WTC11 (cell line): ENCODE measurements around the gene PDCD6IP. TPM values are rescaled to one million over a fixed set of nuclear protein-coding genes. Genes with fewer than 3 reads are reported as not detected.

Experiments
- ATAC-seq: fragments of 200-7000 bp; cut with Tn5 transposase; 2 replicates; pipeline ENCODE4 v1.10.0; 2021; ENCODE audit warnings: mild to moderate bottlenecking, moderate library complexity
- CTCF ChIA-PET: fragments of 300-600 bp; sonication (Branson Sonifier 250); formaldehyde crosslinking; loops from one replicate; lab custom pipeline; 2021; ENCODE audit warnings: antibody characterized with exemption; lab: Charles Lee
- POLR2A ChIA-PET: fragments of 350-600 bp; sonication (Branson Sonifier 250); formaldehyde crosslinking; loops from one replicate; lab custom pipeline; 2021; ENCODE audit warnings: antibody characterized with exemption; lab: Charles Lee
- DNase-seq: peaks from one replicate; pipeline ENCODE4 v3.0.0; 2021; ENCODE audit warnings: low spot score
- H3K27ac Mint-ChIP-seq: 2 replicates; pipeline ENCODE4 v1.8.0; 2021; ENCODE audit warnings: mixed read lengths
- H3K27me3 Mint-ChIP-seq: 2 replicates; pipeline ENCODE4 v1.8.0; 2021; ENCODE audit warnings: low read depth, mild to moderate bottlenecking, moderate library complexity, mixed read lengths
- H3K36me3 Mint-ChIP-seq: 2 replicates; pipeline ENCODE4 v1.8.0; 2021; ENCODE audit warnings: mixed read lengths
- H3K4me1 Mint-ChIP-seq: 2 replicates; pipeline ENCODE4 v1.8.0; 2022; ENCODE audit warnings: mixed read lengths
- H3K4me3 Mint-ChIP-seq: 2 replicates; pipeline ENCODE4 v1.8.0; 2021; ENCODE audit warnings: mild to moderate bottlenecking, moderate library complexity, mixed read lengths
- H3K9me3 Mint-ChIP-seq: 2 replicates; pipeline ENCODE4 v1.8.0; 2021; ENCODE audit warnings: mixed read lengths
- ATF1 ChIP-seq: sonication (generic); formaldehyde crosslinking; IDR thresholded peaks from 2 replicates; pipeline ENCODE4 v1.8.1; 2023; ENCODE audit warnings: mild to moderate bottlenecking, moderate library complexity, missing genetic modification reagents
- CTCF ChIP-seq: fragments of 200-600 bp; IDR thresholded peaks from 2 replicates; pipeline ENCODE4 v1.8.0; 2022; ENCODE audit warnings: antibody characterized with exemption
- E2F4 ChIP-seq: sonication (generic); formaldehyde crosslinking; IDR thresholded peaks from 2 replicates; pipeline ENCODE4 v1.8.1; 2022; ENCODE audit warnings: low read depth, mild to moderate bottlenecking, moderate library complexity, missing genetic modification reagents, borderline replicate concordance
- ESRRA ChIP-seq: sonication (generic); formaldehyde crosslinking; IDR thresholded peaks from 2 replicates; pipeline ENCODE4 v1.8.1; 2022; ENCODE audit warnings: mild to moderate bottlenecking, missing genetic modification reagents, borderline replicate concordance
- FOXJ3 ChIP-seq: sonication (generic); formaldehyde crosslinking; IDR thresholded peaks from 2 replicates; pipeline ENCODE4 v1.9.0; 2021; ENCODE audit warnings: missing genetic modification reagents, mild to moderate bottlenecking, borderline replicate concordance
- HMGXB4 ChIP-seq: sonication (generic); formaldehyde crosslinking; IDR thresholded peaks from 2 replicates; pipeline ENCODE4 v1.8.1; 2023; ENCODE audit warnings: mild to moderate bottlenecking, moderate library complexity, missing genetic modification reagents
- PREB ChIP-seq: sonication (generic); formaldehyde crosslinking; IDR thresholded peaks from 2 replicates; pipeline ENCODE4 v1.8.1; 2022; ENCODE audit warnings: mild to moderate bottlenecking, missing genetic modification reagents, moderate library complexity, borderline replicate concordance
- PRRX2 ChIP-seq: fragments of 250-450 bp; sonication (Bioruptor Pico); IDR thresholded peaks from 2 replicates; pipeline ENCODE4 v1.8.0; 2021; ENCODE audit warnings: mild to moderate bottlenecking
- TEAD1 ChIP-seq: sonication (generic); formaldehyde crosslinking; IDR thresholded peaks from 2 replicates; pipeline ENCODE4 v1.8.0; 2022; ENCODE audit warnings: mild to moderate bottlenecking, missing genetic modification reagents
- ZNF416 ChIP-seq: fragments of 250-450 bp; sonication (Bioruptor Pico); IDR thresholded peaks from 2 replicates; pipeline ENCODE4 v1.9.0; 2021; ENCODE audit warnings: mild to moderate bottlenecking, inconsistent platforms
- ZNF425 ChIP-seq: fragments of 250-450 bp; sonication (Bioruptor Pico); conservative IDR thresholded peaks from 2 replicates; pipeline ENCODE4 v1.9.0; 2021; ENCODE audit warnings: mild to moderate bottlenecking
- total RNA-seq: library from RNA; stranded (reverse); gene quantifications from 3 replicates; pipeline ENCODE4 v1.2.3, GENCODE V29; 2021
- TF ChIP-seq, protein P1 (sequence below): sonication (generic); formaldehyde crosslinking; IDR thresholded peaks from 2 replicates; pipeline ENCODE4 v1.8.1; 2023; ENCODE audit warnings: mild to moderate bottlenecking, missing genetic modification reagents
- TF ChIP-seq, protein P2 (sequence below): sonication (generic); formaldehyde crosslinking; IDR thresholded peaks from 2 replicates; pipeline ENCODE4 v1.8.1; 2022; ENCODE audit warnings: mild to moderate bottlenecking, moderate library complexity, missing genetic modification reagents

The PDCD6IP gene
- total RNA-seq, 1 experiment from 2014 or later: 173 TPM

- no peak overlapping the region for H3K4me3 Mint-ChIP-seq
- ChIA-PET POLR2A (interaction anchor here (0.7 kb wide), 1 partner anchor 273 kb away, joined by 3 read pairs; no protein-coding TSS in a partner anchor), CTCF (interaction anchor here (0.6 to 3.4 kb wide), 52 partner anchors 8 to 1029 kb away, joined by 3 to 83 read pairs (median 4); partner anchors contain the start of gene PDCD6IP)
- no peaks in the 10 kb centered on the region for H3K27me3 Mint-ChIP-seq
- peaks cover 15% of the 10 kb centered on the region; the same call in 1 of the 2 replicates for H3K9me3 Mint-ChIP-seq
- TF ChIP-seq PRRX2: no peak
- no peak for TF ChIP-seq HMGXB4 (CRISPR knock-in tag)
- no peak for TF ChIP-seq ZNF416 (CRISPR knock-in tag)
- TF ChIP-seq, protein P1, sequence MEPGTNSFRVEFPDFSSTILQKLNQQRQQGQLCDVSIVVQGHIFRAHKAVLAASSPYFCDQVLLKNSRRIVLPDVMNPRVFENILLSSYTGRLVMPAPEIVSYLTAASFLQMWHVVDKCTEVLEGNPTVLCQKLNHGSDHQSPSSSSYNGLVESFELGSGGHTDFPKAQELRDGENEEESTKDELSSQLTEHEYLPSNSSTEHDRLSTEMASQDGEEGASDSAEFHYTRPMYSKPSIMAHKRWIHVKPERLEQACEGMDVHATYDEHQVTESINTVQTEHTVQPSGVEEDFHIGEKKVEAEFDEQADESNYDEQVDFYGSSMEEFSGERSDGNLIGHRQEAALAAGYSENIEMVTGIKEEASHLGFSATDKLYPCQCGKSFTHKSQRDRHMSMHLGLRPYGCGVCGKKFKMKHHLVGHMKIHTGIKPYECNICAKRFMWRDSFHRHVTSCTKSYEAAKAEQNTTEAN (CRISPR knock-in tag): no peak
- no peak for TF ChIP-seq ATF1 (CRISPR knock-in tag)
- TF ChIP-seq CTCF: no peak
- no peak for TF ChIP-seq ESRRA (CRISPR knock-in tag)
- no peak for TF ChIP-seq TEAD1 (CRISPR knock-in tag)
- H3K36me3 Mint-ChIP-seq: no peaks in the 10 kb centered on the region
- H3K4me1 Mint-ChIP-seq: peaks cover 35% of the 10 kb centered on the region
- ATAC-seq: peak; percentile 61
- H3K27ac Mint-ChIP-seq: no peak overlapping the region
- DNase-seq: no peak
Observed at GRCh38 chr3:33883951-33884561, 85.6 kb downstream of the PDCD6IP start.

DNA sequence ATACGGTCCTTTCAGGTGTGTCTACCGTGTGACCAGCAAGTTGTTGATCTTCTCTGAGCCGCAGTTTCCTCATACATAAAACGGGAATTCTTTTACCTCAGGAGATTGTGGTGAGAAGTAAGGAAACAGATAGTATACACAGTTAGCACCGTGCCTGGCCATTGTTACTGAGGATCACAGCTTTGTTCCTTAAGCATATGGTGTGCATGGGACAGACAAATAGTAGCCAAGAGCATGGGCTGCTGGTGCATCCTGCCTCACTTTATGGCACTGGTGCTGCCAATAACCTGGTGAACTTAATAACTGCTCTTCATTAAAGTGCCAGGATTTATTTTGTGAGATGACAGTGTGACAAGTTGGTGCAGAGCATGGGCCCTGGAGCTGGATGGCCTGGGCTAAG, 86.3 kb downstream of the PDCD6IP start:
- ATAC-seq (no peak), DNase-seq (no peak)
- Mint-ChIP-seq H3K4me3 (no peak overlapping the region), H3K4me1 (peaks cover 35% of the 10 kb centered on the region), H3K9me3 (peaks cover 20% of the 10 kb centered on the region; the same call in 1 of the 2 replicates), H3K27me3 (no peaks in the 10 kb centered on the region), H3K36me3 (no peaks in the 10 kb centered on the region), H3K27ac (no peak overlapping the region)
- ChIA-PET CTCF (interaction anchor here (1.2 to 3.4 kb wide), 15 partner anchors 8 to 799 kb away, joined by 3 to 83 read pairs (median 7); no protein-coding TSS in a partner anchor), POLR2A (no interaction called here)
- TF ChIP-seq ZNF425 (no peak), E2F4 (CRISPR knock-in tag) (no peak), FOXJ3 (CRISPR knock-in tag) (no peak), PREB (CRISPR knock-in tag) (no peak)
- TF ChIP-seq, protein P2, sequence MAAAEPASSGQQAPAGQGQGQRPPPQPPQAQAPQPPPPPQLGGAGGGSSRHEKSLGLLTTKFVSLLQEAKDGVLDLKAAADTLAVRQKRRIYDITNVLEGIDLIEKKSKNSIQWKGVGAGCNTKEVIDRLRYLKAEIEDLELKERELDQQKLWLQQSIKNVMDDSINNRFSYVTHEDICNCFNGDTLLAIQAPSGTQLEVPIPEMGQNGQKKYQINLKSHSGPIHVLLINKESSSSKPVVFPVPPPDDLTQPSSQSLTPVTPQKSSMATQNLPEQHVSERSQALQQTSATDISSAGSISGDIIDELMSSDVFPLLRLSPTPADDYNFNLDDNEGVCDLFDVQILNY (CRISPR knock-in tag): no peak
